Measurements from ENCODE around the gene STUM. TPM values are rescaled to one million over a fixed set of nuclear protein-coding genes. Genes with fewer than 3 reads are reported as not detected.

STUM gene
- total RNA-seq, 1 donor from 2014 or later, result 0.09 TPM

DNA sequence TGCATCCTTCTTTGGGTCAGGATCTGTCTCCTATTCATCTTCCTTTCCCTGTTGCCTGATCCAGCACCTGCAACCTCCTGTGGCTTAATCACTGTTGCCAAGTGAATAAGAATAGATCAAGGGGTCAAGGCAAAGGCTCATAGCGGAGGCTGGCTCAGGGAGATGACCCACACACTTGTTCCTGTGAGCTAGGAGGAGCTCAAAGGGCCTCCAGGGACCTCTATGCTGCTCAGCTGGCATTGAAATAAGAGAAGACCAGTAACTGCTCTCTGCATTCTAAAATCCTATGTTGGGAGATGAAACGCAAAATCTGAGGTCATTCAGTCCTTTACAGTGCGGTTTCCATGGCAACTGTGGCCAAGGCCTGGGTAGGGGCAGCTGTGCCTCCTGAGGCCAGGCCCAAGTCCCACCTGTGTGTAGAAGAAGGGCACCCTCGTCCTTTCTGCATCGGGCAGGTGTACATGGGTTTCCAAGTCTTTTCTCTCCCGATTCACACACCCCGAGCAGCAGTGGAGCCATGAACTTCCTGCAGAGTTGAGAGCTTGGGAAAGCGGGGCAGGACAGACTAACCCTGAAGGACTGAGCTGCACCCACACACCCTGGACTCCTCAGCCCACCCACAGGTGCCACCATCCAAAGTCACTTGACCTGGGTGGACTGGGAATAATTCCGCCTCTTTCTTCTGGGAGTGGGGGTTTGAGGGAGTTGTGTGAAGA, 27.8 kb upstream of the STUM start:
- no peak overlapping the region for H3K27ac Mint-ChIP-seq
- H3K27me3 Mint-ChIP-seq (ENCODE audit: low read depth), result peaks cover 59% of the 10 kb centered on the region
- H3K4me3 Mint-ChIP-seq, result no peak overlapping the region
- H3K4me1 Mint-ChIP-seq, result no peaks in the 10 kb centered on the region
- H3K36me3 Mint-ChIP-seq, result no peaks in the 10 kb centered on the region
- H3K9me3 Mint-ChIP-seq, result peaks cover 4% of the 10 kb centered on the region
- DNase-seq (ENCODE audit: low spot score in 2 of 2, unreplicated experiment in 2 of 2), result no peak
- TF ChIP-seq, protein P1, sequence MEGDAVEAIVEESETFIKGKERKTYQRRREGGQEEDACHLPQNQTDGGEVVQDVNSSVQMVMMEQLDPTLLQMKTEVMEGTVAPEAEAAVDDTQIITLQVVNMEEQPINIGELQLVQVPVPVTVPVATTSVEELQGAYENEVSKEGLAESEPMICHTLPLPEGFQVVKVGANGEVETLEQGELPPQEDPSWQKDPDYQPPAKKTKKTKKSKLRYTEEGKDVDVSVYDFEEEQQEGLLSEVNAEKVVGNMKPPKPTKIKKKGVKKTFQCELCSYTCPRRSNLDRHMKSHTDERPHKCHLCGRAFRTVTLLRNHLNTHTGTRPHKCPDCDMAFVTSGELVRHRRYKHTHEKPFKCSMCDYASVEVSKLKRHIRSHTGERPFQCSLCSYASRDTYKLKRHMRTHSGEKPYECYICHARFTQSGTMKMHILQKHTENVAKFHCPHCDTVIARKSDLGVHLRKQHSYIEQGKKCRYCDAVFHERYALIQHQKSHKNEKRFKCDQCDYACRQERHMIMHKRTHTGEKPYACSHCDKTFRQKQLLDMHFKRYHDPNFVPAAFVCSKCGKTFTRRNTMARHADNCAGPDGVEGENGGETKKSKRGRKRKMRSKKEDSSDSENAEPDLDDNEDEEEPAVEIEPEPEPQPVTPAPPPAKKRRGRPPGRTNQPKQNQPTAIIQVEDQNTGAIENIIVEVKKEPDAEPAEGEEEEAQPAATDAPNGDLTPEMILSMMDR (IDR thresholded peaks at IDR 0.05; ENCODE audit: unreplicated experiment), result no peak

DNA sequence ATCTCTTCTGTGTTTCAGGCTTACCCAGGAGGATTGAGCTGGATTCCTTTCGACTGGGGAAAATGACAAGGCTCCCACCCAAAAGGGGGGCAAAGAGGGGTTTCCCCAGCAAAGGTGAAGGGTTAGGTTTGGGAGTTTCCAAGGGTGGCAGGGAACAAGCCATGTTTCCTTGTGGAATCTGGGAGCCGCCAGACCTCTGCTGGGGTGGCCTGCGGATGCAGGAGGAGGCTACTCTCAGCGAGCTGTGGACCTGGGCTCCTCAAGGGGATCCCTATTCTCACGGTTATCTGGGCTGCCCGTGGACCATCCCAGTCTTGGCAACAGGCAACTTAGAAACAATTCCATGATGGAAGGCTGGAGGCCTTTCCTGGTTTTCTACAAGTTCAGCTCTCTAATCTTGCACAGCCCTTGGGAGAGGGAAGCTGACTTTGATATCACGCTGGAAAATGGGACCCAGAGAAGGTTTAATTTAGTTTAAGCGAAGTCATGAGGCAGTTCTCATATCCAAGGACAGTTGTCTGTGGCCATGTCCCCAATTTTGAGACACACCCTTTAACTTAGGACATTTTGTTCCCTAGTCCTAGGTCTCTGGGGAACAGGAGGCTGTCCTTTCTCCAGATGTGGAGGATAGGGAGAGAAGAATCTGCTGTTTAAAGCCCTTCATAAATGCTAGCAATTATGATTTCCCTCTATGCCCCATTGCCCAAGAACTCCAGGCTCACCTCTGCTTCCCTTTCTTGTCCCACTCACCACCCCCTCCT, 24.7 kb upstream of the STUM start:
- Mint-ChIP-seq H3K4me3 (no peak overlapping the region), H3K27ac (no peak overlapping the region), H3K4me1 (no peaks in the 10 kb centered on the region), H3K9me3 (peaks cover 4% of the 10 kb centered on the region), H3K27me3 (ENCODE audit: low read depth) (peaks cover 35% of the 10 kb centered on the region), H3K36me3 (no peaks in the 10 kb centered on the region)
- DNase-seq (ENCODE audit: low spot score in 2 of 2, unreplicated experiment in 2 of 2), result no peak
- TF ChIP-seq, protein P1 (IDR thresholded peaks at IDR 0.05; ENCODE audit: unreplicated experiment), result no peak

DNA sequence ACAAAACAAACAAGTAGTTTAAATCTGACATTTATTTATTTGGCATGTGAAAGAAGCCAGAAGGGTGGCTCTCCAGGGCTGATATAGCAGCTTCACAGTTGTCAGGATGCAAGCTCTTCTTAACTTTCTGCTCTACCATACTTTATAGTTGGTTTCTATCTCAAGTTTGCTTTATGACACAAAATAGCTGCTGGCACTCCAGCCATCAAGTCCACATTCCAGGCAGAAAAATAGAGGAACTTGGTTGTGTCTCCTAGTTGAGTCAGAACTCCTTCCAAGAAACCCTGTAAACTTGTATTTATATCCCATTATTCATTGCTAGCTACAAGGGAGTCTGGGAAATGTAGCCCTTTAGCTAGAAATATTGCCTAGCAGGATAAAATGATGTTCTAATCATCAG, 24.0 kb upstream of the STUM start:
- TF ChIP-seq, protein P1 (IDR thresholded peaks at IDR 0.05; ENCODE audit: unreplicated experiment), result no peak
- Mint-ChIP-seq H3K9me3 (peaks cover 4% of the 10 kb centered on the region), H3K4me1 (no peaks in the 10 kb centered on the region), H3K27ac (no peak overlapping the region), H3K4me3 (no peak overlapping the region), H3K27me3 (ENCODE audit: low read depth) (peaks cover 30% of the 10 kb centered on the region), H3K36me3 (no peaks in the 10 kb centered on the region)
- no peak for DNase-seq (ENCODE audit: low spot score in 2 of 2, unreplicated experiment in 2 of 2)

DNA sequence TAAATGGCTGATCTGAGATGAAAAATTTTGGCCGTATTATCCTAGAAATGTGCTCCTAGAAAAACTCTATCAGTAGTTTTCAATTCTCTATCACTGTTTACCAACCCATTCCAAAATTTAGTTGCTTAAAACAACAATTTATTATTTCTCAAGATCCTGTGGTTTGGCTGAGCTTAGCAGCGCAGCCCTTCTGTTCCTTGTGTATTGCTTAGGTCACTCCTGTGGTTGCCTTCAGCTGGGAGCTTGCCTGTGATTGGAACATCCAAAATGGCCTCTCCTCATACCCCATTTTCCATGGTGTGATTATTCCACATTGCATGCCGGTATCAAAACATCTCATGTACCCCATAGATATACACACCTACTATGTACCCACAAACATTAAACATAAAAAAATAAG, 22.8 kb upstream of the STUM start:
- DNase-seq (ENCODE audit: low spot score in 2 of 2, unreplicated experiment in 2 of 2), result no peak
- Mint-ChIP-seq H3K27me3 (ENCODE audit: low read depth) (peaks cover 18% of the 10 kb centered on the region), H3K9me3 (peaks cover 4% of the 10 kb centered on the region), H3K27ac (no peak overlapping the region), H3K4me3 (no peak overlapping the region), H3K4me1 (no peaks in the 10 kb centered on the region), H3K36me3 (no peaks in the 10 kb centered on the region)
- TF ChIP-seq, protein P1 (IDR thresholded peaks at IDR 0.05; ENCODE audit: unreplicated experiment), result no peak

DNA sequence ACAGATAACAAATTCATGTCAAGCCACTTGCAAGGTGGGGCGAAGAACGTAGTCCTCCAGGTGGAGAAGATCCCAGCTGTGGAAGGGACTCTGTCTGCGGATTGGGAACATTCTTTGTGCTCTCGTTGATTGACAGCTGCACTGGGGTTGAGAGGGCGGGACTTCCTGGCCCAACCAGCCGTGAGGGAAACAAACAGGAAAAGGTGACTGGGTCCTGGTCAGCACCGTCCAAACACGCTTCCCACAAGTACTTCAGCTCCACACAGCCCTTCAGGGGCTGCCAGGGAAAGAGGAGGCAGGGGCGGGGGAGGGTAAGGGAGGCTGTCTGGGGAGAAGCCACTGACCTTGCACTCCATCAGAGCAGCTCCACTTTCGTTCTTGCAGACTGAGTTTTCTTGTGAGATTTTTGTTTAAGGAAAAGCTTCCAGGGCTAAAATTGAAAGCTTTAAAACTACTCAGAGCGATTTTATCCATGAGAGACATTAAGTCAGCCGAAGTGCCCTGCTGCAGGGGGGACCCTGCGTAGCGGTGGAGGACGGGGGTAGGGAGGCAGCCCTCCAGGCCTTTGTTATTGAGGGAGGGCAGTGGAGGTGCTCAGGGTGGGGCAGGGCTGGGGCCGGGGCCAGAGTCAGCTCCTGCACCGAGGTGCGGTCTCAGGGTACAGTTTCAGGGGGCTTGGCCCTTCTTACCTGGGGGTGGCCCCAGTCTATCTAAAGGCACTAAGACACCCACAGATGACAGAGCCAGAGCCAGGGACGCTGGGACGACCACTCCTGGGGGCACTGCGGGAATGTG, 21.6 kb upstream of the STUM start:
- no peak overlapping the region for H3K27ac Mint-ChIP-seq
- H3K4me1 Mint-ChIP-seq, result peaks cover 5% of the 10 kb centered on the region
- TF ChIP-seq, protein P1 (IDR thresholded peaks at IDR 0.05; ENCODE audit: unreplicated experiment), result no peak
- no peak overlapping the region for H3K4me3 Mint-ChIP-seq
- H3K27me3 Mint-ChIP-seq (ENCODE audit: low read depth), result peaks cover 10% of the 10 kb centered on the region
- peaks cover 4% of the 10 kb centered on the region for H3K9me3 Mint-ChIP-seq
- no peaks in the 10 kb centered on the region for H3K36me3 Mint-ChIP-seq
- no peak for DNase-seq (ENCODE audit: low spot score in 2 of 2, unreplicated experiment in 2 of 2)
